ENCODE results near the gene UBE2S. TPM values are rescaled to one million over a fixed set of nuclear protein-coding genes. Genes with fewer than 3 reads are reported as not detected.

UBE2S gene
- total RNA-seq, 4 donors from 2014 or later: 6.2 to 14.6 (median 9.2) TPM

DNA sequence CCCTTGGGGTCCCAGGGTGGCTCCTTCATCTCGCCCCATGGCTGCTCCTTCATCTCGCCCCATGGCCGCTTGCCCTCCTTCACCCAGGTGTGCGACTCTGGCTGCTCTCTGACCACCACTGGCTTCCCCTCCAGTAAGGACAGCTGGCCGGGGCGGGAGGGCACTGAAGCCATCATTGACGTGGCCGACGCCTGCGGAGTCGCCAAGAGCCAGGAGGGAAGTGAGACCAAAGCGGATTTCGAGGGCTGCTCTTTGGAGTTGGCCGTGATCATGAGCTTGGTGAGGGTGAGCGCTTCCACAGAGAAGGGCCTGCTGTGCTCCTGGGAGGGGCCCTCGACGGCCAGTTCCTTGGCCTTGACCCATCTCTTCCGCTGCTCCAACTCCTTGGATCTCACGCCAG, 49.1 kb downstream of the UBE2S start:
- TF ChIP-seq CTCF (IDR thresholded peaks at IDR 0.05): no peak
- TF ChIP-seq POLR2A (IDR thresholded peaks at IDR 0.05): no peak
- no peak overlapping the region for H3K4me3 ChIP-seq (ENCODE audit: low read depth, poor library complexity, severe bottlenecking)
- no peak for DNase-seq (ENCODE audit: low spot score in 2 of 2)
- WGBS, 2 donors: 86 to 90% methylated on average over 16 to 19 of the region's 19 CpGs
- intact Hi-C loops (cut with DNase I; ENCODE audit: low total_unique reads): no loop called here

- no peak for DNase-seq (ENCODE audit: low spot score in 2 of 2)
- intact Hi-C loops (cut with DNase I; ENCODE audit: low total_unique reads): no loop called here
- H3K4me3 ChIP-seq (ENCODE audit: low read depth, poor library complexity, severe bottlenecking): no peak overlapping the region
- TF ChIP-seq CTCF (IDR thresholded peaks at IDR 0.05) (no peak), POLR2A (IDR thresholded peaks at IDR 0.05) (no peak)
- 16 to 17% methylated on average over 12 to 13 of the region's 13 CpGs for WGBS, 2 donors
These were observed 52.3 kb downstream of the UBE2S start for GRCh38 chr19:55355213-55355821.

DNA sequence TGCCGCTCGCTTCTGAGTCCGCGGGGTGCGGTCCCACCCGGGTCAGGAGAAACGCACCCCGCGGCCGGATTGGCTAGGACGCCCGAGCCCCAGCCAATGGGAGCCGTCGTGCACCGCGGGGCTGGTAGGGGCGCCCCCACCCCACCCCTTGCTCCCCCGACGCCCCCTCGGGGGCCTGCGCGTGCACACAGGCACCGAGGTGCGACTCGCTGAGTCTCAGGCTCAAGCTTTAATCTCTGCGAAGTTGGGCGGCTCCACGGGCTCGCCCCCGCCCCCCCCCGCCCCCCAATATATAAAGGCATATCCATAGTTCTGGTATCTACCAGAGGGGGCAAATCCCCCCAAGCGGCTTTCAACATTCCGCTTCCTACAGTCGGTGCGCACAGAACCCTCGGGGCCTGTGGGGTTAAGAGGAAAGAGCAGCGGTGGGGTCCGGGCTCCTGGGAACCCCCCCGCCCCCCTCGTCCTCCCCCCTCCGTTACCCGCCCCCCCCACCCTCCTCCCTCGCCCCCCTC, 52.8 kb downstream of the UBE2S start, which contains the start of gene COX6B2:
COX6B2 (minus strand) TSS at position 22 of the 515 bp plus-strand sequence. CDS start 198 bp downstream, outside the sequence.
- WGBS, 2 donors: 1 to 2% methylated on average over 11 to 17 of the region's 43 CpGs
- H3K4me3 ChIP-seq (ENCODE audit: low read depth, poor library complexity, severe bottlenecking): no peak within 1 kb of the TSS
- no peak for DNase-seq (ENCODE audit: low spot score in 2 of 2)
- no peak for TF ChIP-seq CTCF (IDR thresholded peaks at IDR 0.05)
- TF ChIP-seq POLR2A (IDR thresholded peaks at IDR 0.05): no peak
- intact Hi-C loops (cut with DNase I; ENCODE audit: low total_unique reads): no loop called here

- DNase-seq (ENCODE audit: low spot score in 2 of 2): no peak
- intact Hi-C loops (cut with DNase I; ENCODE audit: low total_unique reads): no loop called here
- WGBS, 2 donors: 1 to 3% methylated on average over 26 to 39 of the region's 72 CpGs
- TF ChIP-seq CTCF (IDR thresholded peaks at IDR 0.05) (no peak), POLR2A (IDR thresholded peaks at IDR 0.05) (no peak)
- no peak overlapping the region for H3K4me3 ChIP-seq (ENCODE audit: low read depth, poor library complexity, severe bottlenecking)
These were observed 53.5 kb downstream of the UBE2S start for GRCh38 chr19:55353803-55354697.

GRCh38 chr19:55353356-55353802, 54.2 kb downstream of the UBE2S start:
- H3K4me3 ChIP-seq (ENCODE audit: low read depth, poor library complexity, severe bottlenecking): no peak overlapping the region
- no peak for TF ChIP-seq POLR2A (IDR thresholded peaks at IDR 0.05)
- TF ChIP-seq CTCF (IDR thresholded peaks at IDR 0.05): no peak
- intact Hi-C loops (cut with DNase I; ENCODE audit: low total_unique reads): no loop called here
- no peak for DNase-seq (ENCODE audit: low spot score in 2 of 2)
- 5 to 15% methylated on average over 23 to 24 of the region's 24 CpGs for WGBS, 2 donors

Measured in lower leg skin (tissue), 4 donors.